Right atrium auricular region (tissue), 2 donors: ENCODE data around the gene TAGLN2. TPM values are rescaled to one million over a fixed set of nuclear protein-coding genes. Genes with fewer than 3 reads are reported as not detected.

ENCODE experiments used
- DNase-seq: peaks from one replicate; pipeline ENCODE4 v3.0.0-alpha.2; 2019; ENCODE audit warnings: low spot score
- H3K27ac ChIP-seq, 2 donors: fragments of 200-600 bp; sonication (generic); 1 replicate in 1 of 2; 2 replicates in 1 of 2; pipeline ENCODE4 v1.5.1; 2016 to 2019
- H3K27me3 ChIP-seq, 2 donors: fragments of 200-600 bp; sonication (generic); one replicate each; pipeline versions ENCODE4 v1.5.1 to v1.6.0; 2017 to 2019
- H3K36me3 ChIP-seq: fragments of 200-600 bp; sonication (generic); one replicate; pipeline ENCODE4 v1.5.1; 2016
- H3K4me1 ChIP-seq, 2 donors: fragments of 200-600 bp; sonication (generic); one replicate each; pipeline versions ENCODE4 v1.5.1 to v1.6.0; 2017 to 2019
- H3K4me3 ChIP-seq, 2 donors: fragments of 200-600 bp; sonication (generic); 1 replicate in 1 of 2; 2 replicates in 1 of 2; pipeline ENCODE4 v1.5.1; 2017 to 2019; ENCODE audit warnings: mild to moderate bottlenecking in 1 of 2, moderate library complexity in 1 of 2
- H3K9me3 ChIP-seq, 2 donors: fragments of 200-600 bp; sonication (generic); one replicate each; pipeline ENCODE4 v1.5.1; 2019
- CTCF ChIP-seq, 2 donors: fragments of 200-600 bp; sonication (generic); IDR thresholded peaks; one replicate each; pipeline ENCODE4 v1.5.1; 2019; ENCODE audit warnings: antibody characterized with exemption in 2 of 2
- total RNA-seq, 2 donors: library from RNA; depleted of rRNA; stranded (reverse); fragments of >200 nt; gene quantifications; one replicate each; pipeline ENCODE4 v1.1.0, GENCODE V29; 2016

Gene TAGLN2
- total RNA-seq, 2 donors from 2014 or later, result 124 to 235 TPM

- Histone ChIP-seq H3K36me3 (peaks cover 39% of the 10 kb centered on the region), H3K27ac (peak overlapping the region in 1 of 2 donors; percentile 32), H3K4me3 (no peak overlapping the region), H3K4me1 (peaks cover 0 to 90% of the 10 kb centered on the region in 2 donors), H3K9me3 (no peaks in the 10 kb centered on the region), H3K27me3 (no peaks in the 10 kb centered on the region)
- no peak for DNase-seq
- no peak for TF ChIP-seq CTCF (IDR thresholded peaks at IDR 0.05)
Observed at GRCh38 chr1:159919236-159919865, 6.0 kb downstream of the TAGLN2 start.

- no peak for DNase-seq
- Histone ChIP-seq H3K4me1 (peaks cover 0 to 91% of the 10 kb centered on the region in 2 donors), H3K4me3 (no peak overlapping the region), H3K27ac (peak overlapping the region in 1 of 2 donors; percentile 32), H3K36me3 (peaks cover 39% of the 10 kb centered on the region), H3K27me3 (no peaks in the 10 kb centered on the region), H3K9me3 (no peaks in the 10 kb centered on the region)
- no peak for TF ChIP-seq CTCF (IDR thresholded peaks at IDR 0.05)
Observed at GRCh38 chr1:159918352-159919200, 6.7 kb downstream of the TAGLN2 start.

- peaks cover 39% of the 10 kb centered on the region for H3K36me3 ChIP-seq
- peak overlapping the region; percentile 32 to 61 for H3K27ac ChIP-seq
- H3K4me1 ChIP-seq, result peaks cover 0 to 89% of the 10 kb centered on the region in 2 donors
- TF ChIP-seq CTCF (IDR thresholded peaks at IDR 0.05), result no peak
- DNase-seq, result no peak
- no peak overlapping the region for H3K4me3 ChIP-seq
- no peaks in the 10 kb centered on the region for H3K9me3 ChIP-seq
- no peaks in the 10 kb centered on the region for H3K27me3 ChIP-seq
Observed at GRCh38 chr1:159917533-159918351, 7.6 kb downstream of the TAGLN2 start.

- Histone ChIP-seq H3K27me3 (no peaks in the 10 kb centered on the region), H3K4me3 (no peak overlapping the region), H3K4me1 (peaks cover 0 to 85% of the 10 kb centered on the region in 2 donors), H3K36me3 (peaks cover 39% of the 10 kb centered on the region), H3K27ac (peak overlapping the region; percentile 61 to 76), H3K9me3 (no peaks in the 10 kb centered on the region)
- DNase-seq, result no peak
- no peak for TF ChIP-seq CTCF (IDR thresholded peaks at IDR 0.05)
Observed at GRCh38 chr1:159916242-159917051, 8.9 kb downstream of the TAGLN2 start.
